Lung microvascular endothelial cell (primary cell): ENCODE measurements around the gene NOTCH2. TPM values are rescaled to one million over a fixed set of nuclear protein-coding genes. Genes with fewer than 3 reads are reported as not detected.

Source experiments
- DNase-seq, 2 donors: peaks; one replicate each; pipeline versions ENCODE4 v3.0.0 to v3.0.0-alpha.2; 2010; ENCODE audit warnings: low read depth in 2 of 2
- total RNA-seq: library from RNA; depleted of rRNA; stranded (reverse); fragments of >200 nt; gene quantifications from 2 replicates; pipeline ENCODE4 v1.2.1, GENCODE V29; 2014

NOTCH2 gene
- total RNA-seq, 1 donor from 2014 or later: 8.7 TPM

DNA sequence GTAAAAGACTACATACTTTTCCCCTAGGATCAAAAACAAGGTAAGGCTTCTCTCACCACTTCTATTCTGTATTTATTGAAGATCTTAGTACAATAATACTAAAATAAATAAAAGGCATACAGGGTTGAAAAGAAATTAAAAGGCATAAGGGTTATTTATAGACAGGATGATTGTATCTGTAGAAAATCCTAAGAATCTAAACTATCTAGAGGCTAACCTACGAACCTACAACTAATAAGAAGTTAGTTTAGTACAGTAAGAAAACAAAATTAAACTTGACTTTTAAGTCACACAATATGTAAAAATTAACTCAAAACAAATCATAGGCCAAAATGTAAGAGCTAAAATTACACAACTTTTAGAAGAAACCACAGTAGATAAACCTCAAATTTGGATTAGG is 122.7 kb downstream of the NOTCH2 start:
- DNase-seq: no peak

DNA sequence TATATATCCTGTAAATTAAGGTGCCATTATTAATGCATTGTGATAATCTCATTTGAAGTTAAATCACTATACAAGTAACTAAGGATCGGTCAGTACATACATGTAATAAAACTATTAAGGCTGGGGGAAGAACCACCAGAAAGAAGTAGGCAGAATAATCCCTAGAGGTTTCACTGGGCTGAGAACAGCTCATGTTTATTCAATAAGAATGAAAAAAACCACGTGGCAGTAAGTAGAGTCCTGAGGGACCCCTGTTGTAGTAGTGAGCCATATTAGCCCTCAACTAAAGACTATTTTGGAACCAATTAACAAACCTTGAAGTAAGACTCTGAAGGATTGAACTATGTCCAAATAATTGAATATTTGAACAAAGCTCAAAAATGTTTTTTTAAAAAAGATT is 126.2 kb downstream of the NOTCH2 start:
- DNase-seq: no peak

DNA sequence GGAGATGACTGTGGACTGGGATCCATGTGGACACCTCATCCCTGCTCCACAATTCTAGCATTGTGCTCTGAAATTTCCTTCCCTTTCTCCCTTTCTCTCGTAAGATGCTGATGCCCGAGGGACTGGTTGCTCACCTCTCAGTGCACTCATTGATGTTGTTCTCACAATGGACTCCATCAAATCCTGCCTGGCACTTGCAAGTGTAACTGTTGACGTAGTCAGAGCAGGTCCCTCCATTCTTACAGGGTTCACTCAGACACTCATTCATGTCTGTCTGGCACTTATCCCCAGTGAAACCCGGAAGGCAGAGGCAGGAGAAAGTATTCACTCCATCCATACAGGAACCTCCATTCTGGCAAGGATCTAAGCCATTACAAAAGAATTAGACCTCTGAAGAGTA is 128.1 kb downstream of the NOTCH2 start:
- DNase-seq: no peak

DNA sequence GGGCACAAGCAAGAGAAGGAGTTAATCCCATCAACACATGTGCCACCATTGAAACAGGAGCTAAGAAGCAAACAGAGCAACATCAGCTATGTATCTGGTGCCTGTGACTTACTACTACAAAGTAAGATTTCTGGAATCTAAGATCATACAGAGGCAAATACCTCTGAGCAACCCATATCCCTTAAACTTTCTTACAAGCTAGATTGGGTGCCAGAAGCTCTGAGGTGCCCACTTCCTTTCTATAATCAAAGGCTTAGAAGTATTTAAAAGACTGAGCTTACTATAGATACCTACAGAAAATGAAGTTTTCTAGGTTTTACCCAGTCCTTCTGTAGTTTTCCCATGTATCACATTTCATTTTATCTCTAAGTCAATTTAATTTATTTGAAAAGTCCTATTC is 128.8 kb downstream of the NOTCH2 start:
- DNase-seq: no peak

DNA sequence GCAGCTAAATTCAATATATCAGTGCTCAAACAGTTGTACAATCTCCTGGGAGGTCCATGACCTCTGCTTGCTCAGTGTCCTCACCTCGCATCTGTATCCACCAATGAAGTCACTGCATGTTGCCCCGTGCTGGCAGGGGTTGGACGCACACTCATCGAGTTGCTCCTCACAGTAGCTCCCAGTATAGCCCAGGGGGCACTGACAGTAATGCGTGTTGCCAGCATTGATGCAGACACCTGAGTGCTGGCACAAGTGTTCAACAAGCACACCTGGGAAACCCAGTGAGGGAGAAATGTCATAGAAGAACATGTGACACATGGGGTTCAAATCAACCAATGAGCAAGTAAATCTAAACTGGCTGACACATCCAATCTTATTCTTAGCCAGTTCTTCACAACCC is 132.3 kb downstream of the NOTCH2 start:
- no peak for DNase-seq

DNA sequence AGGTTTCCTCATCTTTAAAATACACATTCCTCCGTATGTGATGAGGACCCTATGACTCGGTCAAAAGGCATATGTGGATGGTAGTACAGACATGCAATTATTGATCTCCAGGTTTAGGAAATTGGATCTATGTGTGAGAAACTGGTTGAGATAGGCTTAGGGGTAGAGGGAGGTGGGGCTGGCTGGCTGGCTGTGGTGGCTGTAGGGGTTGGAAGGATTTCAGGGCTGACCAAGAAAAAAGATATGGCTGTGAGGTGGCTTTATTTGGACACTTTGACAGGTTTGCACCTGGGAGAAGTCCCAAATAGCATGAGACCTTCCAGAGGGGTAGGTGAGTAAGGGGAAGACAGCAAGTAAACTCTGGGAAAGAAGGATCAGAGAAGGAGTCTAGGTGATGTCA is 133.5 kb downstream of the NOTCH2 start:
- no peak for DNase-seq

DNA sequence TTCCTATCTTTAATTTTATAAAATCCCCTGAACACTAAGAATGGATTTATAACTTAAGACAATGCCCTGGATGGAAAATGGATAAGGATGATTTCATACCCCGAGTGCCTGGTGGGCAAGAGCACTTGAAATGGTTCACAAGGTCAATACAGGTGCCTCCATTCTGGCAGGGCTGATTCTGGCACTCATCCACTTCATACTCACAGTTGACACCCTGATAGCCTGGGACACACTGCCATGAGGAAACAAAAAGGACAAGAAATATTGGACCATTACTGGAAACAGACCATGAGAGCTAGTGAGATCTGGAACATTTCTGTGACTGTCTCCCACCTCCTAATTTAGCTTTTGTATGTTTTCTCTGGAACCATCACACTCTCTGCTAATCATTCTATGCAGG is 134.1 kb downstream of the NOTCH2 start:
- DNase-seq: no peak

DNA sequence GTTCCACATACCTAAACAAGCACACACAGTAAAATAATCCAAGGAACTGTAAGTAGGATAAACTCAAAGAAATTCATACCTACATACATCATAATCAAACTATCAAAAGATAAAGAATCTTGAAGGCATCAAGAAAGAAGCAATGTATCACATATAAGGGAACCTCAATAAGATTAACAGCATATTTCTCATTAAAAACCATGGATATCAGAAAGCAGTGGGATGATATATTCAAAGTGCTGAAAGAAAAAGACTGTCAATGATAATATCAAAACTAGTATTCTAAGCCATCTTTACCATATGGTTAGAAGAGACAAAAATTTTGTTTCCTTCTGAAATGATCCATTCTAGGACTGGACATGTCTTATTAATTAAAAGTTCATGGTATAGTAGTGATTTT is 136.1 kb downstream of the NOTCH2 start:
- no peak for DNase-seq

DNA sequence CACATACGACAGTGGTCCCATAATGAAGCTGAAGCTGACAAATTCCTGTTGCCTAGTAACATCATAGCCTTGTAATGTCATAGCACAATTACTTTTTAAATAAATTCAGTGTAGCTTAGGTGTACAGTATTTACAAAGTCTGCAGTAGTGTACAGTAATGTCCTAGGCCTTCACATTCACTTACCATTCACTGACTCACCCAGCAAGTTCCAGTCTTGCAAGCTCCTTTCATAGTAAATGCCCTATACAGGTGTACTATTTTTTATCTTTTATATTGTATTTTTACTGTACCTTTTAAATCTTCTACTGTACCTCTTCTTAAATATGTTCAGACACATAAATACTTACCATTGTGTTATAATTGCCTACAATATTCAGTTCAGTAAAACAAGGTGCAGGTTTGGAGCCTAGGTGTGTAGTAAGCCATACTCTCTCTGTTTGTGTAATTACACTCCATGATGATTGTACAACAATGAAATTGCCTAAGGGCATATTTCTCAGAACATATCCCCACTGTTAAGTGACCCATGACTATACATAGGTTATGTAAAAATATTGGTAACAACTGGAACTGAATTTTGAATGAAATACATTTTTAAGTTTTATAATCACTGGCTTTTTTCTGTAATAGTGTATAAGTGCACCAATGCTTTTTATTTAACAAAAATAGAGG is 139.7 kb downstream of the NOTCH2 start:
- DNase-seq: no peak

DNA sequence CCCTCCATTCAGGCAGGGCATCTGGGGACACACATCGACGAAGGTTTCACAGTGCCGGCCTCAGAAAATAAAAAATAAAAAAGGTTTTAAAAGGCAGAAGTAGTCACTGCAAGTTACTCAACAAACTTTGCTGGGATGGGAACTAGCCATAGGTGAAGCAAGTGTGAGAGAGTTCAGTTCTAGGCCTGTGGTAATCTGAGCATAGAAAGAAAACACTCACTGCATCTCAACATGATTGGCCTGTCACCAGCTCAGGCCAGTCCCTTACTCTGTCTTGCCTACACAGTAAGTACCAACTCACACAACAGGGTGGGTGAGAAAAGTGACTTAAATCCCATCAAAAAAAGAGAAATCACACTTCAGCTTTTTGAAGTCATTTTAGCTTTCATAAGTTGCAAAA is 142.9 kb downstream of the NOTCH2 start:
- no peak for DNase-seq

DNA sequence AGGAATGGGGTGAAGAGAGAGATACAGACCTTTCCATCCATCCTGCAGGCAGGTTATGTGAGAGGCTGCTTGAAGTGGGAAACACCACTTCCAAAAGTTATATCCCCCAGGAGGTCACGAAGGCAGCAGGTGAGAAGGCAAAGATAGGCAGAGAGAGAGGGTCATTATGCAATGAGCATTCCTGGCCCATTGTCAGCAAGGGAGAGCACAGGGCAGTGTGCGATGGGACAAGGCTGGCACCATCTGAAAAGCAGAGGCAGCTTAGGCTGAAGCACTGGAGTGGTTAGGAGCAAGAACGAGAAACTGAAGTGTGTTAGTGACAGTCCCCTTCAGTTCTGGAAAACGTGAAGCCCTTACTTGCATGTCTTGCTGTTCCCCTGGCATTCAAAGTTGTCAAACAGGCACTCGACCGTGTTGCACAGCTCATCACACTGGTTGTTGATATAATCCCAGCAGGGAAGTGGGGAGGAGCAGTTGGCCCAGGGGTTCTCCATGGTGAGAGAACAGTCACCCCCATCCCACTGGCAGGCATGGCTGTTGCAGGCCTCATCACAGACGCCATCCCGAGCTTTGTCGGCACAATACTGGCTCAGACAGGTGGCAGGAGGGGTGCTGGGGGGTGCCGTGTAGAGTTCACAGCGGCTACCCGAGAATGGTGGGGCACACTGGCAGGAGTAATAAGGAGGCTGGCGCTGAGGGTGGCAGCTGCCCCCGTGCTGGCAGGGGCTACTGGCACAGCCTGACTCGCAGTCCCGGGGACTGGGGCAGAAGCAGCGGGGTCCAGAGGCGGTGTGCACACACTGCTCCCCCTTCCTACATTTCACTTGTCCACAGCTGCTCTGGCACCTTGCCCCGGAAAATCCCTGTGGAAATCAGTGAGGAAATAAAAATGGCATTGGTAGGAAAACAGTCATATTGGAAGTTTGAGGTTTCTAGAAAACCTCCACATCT is 144.2 kb downstream of the NOTCH2 start:
- no peak for DNase-seq

DNA sequence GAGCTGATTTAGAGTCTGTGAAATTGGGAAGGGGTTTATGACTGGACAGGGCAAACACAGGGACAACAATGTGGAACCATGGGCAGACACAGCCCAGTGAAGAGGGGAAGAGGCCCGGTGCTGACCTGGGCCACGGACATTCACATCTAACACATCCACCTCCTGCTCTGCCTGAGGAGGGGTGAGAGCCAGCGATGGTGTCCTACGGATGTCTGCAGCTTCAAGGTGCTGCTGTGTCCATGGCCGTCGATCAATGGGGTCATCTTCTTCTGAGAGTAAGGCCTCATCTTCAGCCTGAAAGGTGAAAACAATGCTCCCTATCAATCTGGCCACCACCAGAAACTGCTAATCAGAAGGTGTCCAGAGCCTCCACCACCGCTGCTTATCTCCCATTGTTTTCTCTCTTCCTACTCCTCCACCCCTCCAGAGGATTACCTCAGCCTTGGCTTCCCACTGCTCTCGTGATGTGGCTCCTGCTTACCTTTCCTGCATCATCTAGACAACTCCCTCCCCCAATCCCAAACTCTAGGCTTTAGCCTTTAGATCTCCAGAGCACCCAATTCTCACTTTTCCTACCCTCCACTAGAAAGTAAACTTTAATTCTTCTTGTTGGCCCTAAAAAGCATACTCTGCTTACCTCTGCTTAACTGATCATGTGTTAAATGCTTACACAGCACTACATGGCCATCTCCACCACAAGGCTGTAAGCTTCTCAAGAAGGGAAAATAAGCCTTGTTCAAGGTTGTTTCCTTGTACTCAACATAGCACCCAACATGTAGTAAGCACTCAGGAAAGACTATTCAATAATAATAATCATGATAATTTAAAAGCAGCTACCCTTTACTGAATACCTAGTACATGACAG is 149.1 kb downstream of the NOTCH2 start:
- no peak for DNase-seq

DNA sequence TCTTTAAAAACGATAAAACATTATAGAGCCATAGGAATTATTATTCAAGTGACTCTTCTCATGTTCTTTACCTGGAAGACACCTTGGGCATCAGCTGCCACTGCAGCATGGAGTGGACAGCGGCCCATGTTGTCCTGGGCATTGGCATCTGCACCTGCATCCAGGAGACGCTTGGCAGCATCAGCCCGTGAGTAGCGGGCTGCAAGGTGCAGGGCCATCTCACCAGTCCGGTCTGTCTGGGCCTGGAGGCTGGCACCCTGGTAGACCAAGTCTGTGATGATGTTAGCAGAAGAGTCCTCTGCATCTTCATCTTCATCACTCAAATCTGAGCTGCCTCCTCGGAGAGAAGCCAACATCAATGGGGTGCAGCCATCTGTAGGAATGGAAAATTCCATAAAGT is 150.2 kb downstream of the NOTCH2 start:
- DNase-seq: no peak

DNA sequence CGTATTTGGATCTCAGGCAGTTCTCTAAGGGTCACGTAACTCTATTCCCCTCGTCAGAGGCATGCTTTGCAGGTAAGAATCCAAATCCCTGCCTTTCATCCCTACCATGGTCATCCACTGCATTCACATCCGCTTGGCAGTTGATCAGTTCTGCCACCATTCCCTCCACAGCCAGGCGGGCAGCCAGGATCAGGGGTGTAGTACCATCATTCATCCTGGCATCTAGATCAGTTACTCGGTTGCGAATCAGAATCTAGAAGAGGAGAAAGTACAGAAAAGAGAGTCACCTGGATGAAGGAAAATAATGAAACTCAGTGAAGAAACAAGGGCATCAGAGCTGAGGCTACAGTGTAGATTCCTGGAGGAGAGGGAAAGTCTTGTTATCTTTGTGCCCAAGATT is 151.2 kb downstream of the NOTCH2 start:
- DNase-seq: no peak

DNA sequence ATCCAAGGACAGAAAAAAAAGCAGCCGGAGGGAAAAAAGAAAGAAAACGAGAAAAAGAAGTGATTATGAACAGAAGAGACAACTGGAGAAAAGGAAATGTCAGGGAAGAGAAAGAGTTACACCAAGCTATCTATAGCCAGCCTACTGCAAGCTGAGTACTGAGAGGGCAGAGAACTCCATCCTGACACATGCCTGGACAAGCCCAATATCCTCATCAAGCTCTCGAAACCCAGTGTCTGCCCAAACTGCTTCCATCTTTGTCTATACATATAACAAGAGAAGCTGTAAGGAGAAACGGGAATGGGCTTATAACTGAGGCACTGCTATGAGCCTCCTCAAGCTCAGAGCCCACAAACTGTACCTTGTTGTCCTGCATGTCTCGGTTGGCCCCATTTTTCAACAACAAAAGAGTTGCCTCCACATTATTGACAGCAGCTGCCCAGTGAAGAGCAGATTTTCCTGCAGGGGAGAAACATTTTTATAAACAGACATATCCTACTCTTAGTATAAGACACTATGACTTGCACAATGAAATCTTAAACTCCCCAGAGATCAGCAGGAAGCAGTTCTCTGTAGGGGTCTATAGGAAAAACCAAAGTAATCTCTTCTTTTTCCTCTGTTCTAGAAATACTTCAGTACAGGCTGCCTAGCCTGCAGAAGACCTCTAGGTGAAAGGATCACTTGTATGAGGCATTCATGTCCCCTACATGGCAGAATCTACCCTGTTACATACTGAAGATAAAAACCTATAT is 152.0 kb downstream of the NOTCH2 start:
- no peak for DNase-seq

DNA sequence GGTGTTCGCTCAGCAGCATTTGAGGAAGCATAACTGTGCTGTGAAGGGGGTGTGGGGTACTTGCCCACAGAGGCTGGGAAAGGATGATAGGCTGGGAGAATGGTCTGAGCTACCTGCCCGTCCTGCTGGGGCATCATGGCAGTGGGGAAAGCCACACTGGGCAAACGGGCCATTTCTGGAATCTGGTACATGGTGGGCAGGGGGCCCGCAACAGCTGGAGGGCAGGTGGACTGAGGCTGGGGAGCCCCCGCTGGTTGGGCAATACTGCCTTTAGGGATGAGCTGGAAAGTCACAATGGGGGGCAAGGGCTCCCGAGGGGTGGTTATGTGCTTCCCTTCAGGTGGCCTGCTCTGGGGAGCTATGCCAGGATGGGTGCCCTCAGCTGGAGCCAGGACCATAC is 153.9 kb downstream of the NOTCH2 start:
- DNase-seq: no peak

DNA sequence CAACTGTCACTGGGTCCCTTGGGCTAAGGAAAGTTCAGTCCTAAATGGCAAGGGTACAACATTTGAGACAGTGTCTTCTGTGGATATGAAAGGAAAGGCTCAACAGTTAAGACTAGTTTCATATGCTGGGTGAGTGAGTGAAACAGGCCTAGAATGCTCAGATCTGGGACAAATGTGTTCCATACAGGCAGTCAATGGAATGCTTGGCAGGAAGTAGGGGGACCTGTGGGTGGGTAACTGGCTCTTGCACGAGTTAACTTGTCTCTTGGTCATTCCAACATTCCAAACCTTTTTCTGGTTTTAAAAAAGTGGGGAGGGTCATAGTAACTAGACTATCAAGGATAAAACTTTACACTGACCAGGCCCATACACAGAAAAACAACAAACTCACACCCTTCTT is 155.4 kb downstream of the NOTCH2 start:
- DNase-seq: no peak

DNA sequence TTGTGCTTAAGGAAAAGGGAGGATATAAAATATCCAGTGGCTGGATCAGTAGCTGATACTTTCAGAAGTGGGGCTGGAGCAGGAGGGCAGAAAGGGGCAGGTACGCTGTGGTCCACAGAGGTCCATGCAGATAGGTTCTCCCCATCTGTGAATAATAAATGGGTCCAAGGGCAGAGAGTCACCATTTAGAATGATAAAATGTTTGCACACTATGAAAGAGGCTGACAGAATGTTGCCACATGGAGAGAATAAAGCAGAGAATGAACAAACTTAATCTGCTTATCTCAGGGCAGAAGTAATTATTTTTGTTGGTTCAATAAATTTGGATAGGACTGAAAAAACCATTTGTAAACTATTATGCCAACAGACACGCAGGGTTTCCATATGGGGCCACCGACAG is 156.5 kb downstream of the NOTCH2 start:
- no peak for DNase-seq

DNA sequence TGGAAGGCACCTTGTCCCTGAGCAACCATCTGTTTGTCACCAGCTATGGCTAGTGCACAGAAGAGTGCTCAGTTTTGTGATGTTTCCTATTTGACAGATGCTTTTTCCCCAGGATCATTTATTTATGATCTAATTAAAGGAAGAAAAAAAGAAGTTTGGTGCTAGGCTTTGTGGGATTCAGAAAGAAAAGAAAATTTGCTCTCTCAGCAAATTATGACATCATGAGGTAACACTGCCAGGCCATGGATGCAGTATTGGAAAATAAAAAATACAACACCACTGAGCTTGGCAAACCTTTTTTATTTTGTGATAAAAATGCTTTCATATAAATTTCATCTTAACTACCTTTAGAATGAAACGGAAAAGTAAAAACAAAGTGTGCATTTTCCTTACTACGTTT is 157.7 kb downstream of the NOTCH2 start:
- DNase-seq: no peak

DNA sequence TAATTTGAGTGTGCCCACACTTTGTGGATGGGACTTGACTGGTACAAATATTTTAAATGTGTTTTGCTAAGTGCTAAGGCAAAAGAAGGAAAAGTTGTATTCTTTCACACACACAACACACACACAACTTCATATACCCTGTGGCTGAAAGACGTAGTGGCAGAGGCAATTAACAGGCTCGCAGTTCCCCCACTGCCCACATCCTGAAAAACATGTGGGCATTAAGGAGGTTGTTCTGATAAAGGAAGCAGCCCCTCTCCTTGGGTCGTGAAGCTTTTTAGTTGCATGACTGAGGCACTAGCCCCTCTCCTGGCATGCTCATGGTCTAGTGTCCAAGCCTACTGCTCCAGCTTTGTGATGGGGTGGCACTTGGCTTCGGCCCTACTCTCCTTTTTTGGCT is 158.8 kb downstream of the NOTCH2 start:
- no peak for DNase-seq

DNA sequence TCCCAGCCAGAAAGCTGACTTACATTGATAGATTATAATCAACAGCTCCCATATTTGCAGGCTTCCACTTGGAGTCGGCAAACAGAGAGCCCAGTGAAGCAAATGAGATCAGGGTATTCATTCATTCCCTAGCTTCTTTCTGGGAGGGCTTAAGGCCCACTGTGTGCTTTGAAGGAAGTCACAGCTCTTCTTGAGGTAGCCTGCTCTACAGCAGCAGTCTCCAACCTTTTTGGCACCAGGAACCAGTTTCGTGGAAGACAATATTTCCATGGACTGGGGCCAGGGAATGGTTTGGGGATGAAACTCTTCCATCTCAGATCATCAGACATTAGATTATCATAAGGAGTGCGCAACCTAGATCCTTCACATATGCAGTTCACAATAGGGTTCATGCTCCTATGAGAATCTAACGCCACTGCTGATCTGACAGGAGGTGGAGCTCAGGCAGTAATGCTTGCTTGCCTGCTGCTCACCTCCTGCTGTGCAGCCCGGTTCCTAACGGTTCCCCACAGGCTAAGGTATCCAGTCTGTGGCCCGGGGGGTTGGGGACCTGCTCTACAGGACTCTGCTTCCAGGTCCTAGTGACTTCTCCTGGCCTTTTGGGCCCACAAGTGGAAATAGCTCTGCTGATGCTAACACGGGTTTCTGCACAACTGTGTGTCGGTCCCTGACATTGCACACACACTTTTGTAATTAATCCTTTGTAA is 159.4 kb downstream of the NOTCH2 start:
- no peak for DNase-seq
